Right lobe of liver (tissue), 4 donors: Measurements from ENCODE around the gene ICE2.

Experiments used
- POLR2A ChIP-seq: fragments of 450-650 bp; IDR thresholded peaks from one replicate; pipeline ENCODE4 v1.6.1; 2017; ENCODE audit warnings: antibody characterized with exemption, mild to moderate bottlenecking
- TF ChIP-seq, protein P1 (sequence below), 4 donors: fragments of 200-600 bp in 3 of 4; fragments of 450-650 bp in 1 of 4; IDR thresholded peaks; one replicate each; pipeline versions ENCODE4 v1.5.1 to v1.8.0; 2016 to 2022; ENCODE audit warnings: antibody characterized with exemption in 4 of 4, mild to moderate bottlenecking in 2 of 4
- donor health status: DM: no; HTN: no; CAD: no.
- donor health status: DM: no; HTN: no; CAD: no.
- donor health status: DM: no; HTN: yes; CAD: no.

DNA sequence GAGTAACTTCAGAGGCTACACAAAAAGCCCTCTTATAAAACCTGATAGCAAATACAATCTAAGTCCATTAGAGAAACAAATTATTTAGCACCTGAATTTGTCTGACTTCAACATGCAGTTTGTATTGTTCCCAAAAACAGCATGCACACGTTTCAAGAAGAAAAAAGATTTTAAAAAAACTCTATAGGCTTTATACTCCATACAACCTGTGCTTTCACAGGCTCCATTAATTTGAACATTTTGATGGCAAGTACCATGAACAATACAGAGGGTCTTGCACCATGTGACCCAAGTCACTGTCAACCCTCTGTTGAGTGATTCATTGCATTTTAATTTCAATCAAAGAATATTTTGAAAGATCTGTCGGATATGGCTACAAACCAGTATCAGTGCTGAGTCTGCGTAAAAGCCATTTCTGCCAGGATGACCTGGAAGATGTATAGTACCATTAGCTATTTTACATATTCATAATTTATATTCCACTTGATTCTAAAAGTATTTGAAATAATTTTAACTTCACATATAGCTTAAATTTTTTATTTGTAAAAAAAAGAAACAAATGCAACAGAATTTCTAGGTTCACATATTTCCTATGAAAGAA, 94.3 kb downstream of the ICE2 start:
- no peak for TF ChIP-seq POLR2A
- TF ChIP-seq, protein P1, sequence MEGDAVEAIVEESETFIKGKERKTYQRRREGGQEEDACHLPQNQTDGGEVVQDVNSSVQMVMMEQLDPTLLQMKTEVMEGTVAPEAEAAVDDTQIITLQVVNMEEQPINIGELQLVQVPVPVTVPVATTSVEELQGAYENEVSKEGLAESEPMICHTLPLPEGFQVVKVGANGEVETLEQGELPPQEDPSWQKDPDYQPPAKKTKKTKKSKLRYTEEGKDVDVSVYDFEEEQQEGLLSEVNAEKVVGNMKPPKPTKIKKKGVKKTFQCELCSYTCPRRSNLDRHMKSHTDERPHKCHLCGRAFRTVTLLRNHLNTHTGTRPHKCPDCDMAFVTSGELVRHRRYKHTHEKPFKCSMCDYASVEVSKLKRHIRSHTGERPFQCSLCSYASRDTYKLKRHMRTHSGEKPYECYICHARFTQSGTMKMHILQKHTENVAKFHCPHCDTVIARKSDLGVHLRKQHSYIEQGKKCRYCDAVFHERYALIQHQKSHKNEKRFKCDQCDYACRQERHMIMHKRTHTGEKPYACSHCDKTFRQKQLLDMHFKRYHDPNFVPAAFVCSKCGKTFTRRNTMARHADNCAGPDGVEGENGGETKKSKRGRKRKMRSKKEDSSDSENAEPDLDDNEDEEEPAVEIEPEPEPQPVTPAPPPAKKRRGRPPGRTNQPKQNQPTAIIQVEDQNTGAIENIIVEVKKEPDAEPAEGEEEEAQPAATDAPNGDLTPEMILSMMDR (IDR thresholded peaks at IDR 0.05) = no peak
